ENCODE measurements around the gene DCAF7.

Gene DCAF7

GRCh38 chr17:63588797-63589196 is 38.5 kb downstream of the DCAF7 start:
- no peak for DNase-seq (ENCODE audit: low read depth)

- DNase-seq (ENCODE audit: low read depth) = no peak
These were observed 39.4 kb downstream of the DCAF7 start for GRCh38 chr17:63589646-63590045.

- DNase-seq (ENCODE audit: low read depth) = no peak
These were observed 42.5 kb downstream of the DCAF7 start for GRCh38 chr17:63592797-63593196.

- DNase-seq (ENCODE audit: low read depth) = no peak
These were observed 44.9 kb downstream of the DCAF7 start for GRCh38 chr17:63595132-63595531.

- no peak for DNase-seq (ENCODE audit: low read depth)
These were observed 46.7 kb downstream of the DCAF7 start for GRCh38 chr17:63596856-63597586.

- DNase-seq (ENCODE audit: low read depth) = no peak
These were observed 48.0 kb downstream of the DCAF7 start for GRCh38 chr17:63598281-63598680.

- peak; percentile 55 for DNase-seq (ENCODE audit: low read depth)
These were observed 50.5 kb downstream of the DCAF7 start, which contains the start of gene TACO1 for GRCh38 chr17:63600569-63601438. TSS of gene TACO1 (plus strand) at chr17:63600895. CDS start at chr17:63601084, 189 bp downstream.

- no peak for DNase-seq (ENCODE audit: low read depth)
These were observed 51.4 kb downstream of the DCAF7 start for GRCh38 chr17:63601439-63602371.

GRCh38 chr17:63609816-63610573 is 59.7 kb downstream of the DCAF7 start:
- DNase-seq (ENCODE audit: low read depth) = no peak

- DNase-seq (ENCODE audit: low read depth) = no peak
These were observed 60.6 kb downstream of the DCAF7 start for GRCh38 chr17:63610854-63611253.

GRCh38 chr17:63611354-63611753 is 61.1 kb downstream of the DCAF7 start:
- DNase-seq (ENCODE audit: low read depth) = no peak

GRCh38 chr17:63613663-63614062 is 63.4 kb downstream of the DCAF7 start:
- DNase-seq (ENCODE audit: low read depth) = no peak

GRCh38 chr17:63621229-63621683 is 71.0 kb downstream of the DCAF7 start:
- DNase-seq (ENCODE audit: low read depth) = no peak

GRCh38 chr17:63621684-63622573 is 71.7 kb downstream of the DCAF7 start, which contains the start of gene MAP3K3:
TSS of gene MAP3K3 (plus strand) at chr17:63622417. CDS start at chr17:63622760, 343 bp downstream.
- peak; percentile 94 for DNase-seq (ENCODE audit: low read depth)

GRCh38 chr17:63622574-63623390 is 72.5 kb downstream of the DCAF7 start:
- peak; percentile 49 for DNase-seq (ENCODE audit: low read depth)

GRCh38 chr17:63623786-63624530 is 73.7 kb downstream of the DCAF7 start:
- no peak for DNase-seq (ENCODE audit: low read depth)

GRCh38 chr17:63624531-63624880 is 74.2 kb downstream of the DCAF7 start:
- no peak for DNase-seq (ENCODE audit: low read depth)

- DNase-seq (ENCODE audit: low read depth) = no peak
These were observed 76.4 kb downstream of the DCAF7 start for GRCh38 chr17:63626551-63627180.

Measured in activated T-helper 1 cell treated with Interleukin-2 at 50 U/mL for 16 hours (primary cell).